ENCODE measurements around the gene HECW1.
A peak's percentile ranks its signal among the peaks of the same experiment; 100 is the strongest.
"Not testable (repeated sequence)": the region's sequence is repeated elsewhere in the genome, so short reads cannot be mapped to it uniquely, and the experiment has no call there.

HECW1 gene

GRCh38 chr7:43211286-43211685 is 98.8 kb downstream of the HECW1 start:
- POLR2A ChIA-PET, result no interaction called here
- CTCF ChIA-PET, result interaction anchor here (0.8 to 0.9 kb wide), 2 partner anchors 9 to 31 kb away, joined by 3 read pairs; no protein-coding TSS in a partner anchor
- no peak for DNase-seq (ENCODE audit: low read depth, low spot score)
- H3K4me3 ChIP-seq (ENCODE audit: low read depth, low read length), result no peak overlapping the region
- TF ChIP-seq CTCF (IDR thresholded peaks at IDR 0.05; ENCODE audit: insufficient read depth, low read length, missing control alignments), result no peak

- no peak for DNase-seq (ENCODE audit: low read depth, low spot score)
- ChIA-PET POLR2A (no interaction called here), CTCF (no interaction called here)
- H3K4me3 ChIP-seq (ENCODE audit: low read depth, low read length), result no peak overlapping the region
- TF ChIP-seq CTCF (IDR thresholded peaks at IDR 0.05; ENCODE audit: insufficient read depth, low read length, missing control alignments), result no peak
These were observed 99.2 kb downstream of the HECW1 start for GRCh38 chr7:43211693-43212092.

GRCh38 chr7:43212921-43213320 is 100.5 kb downstream of the HECW1 start:
- TF ChIP-seq CTCF (IDR thresholded peaks at IDR 0.05; ENCODE audit: insufficient read depth, low read length, missing control alignments), result no peak
- no peak overlapping the region for H3K4me3 ChIP-seq (ENCODE audit: low read depth, low read length)
- no peak for DNase-seq (ENCODE audit: low read depth, low spot score)
- ChIA-PET POLR2A (no interaction called here), CTCF (interaction anchor here (1.4 to 1.9 kb wide), 2 partner anchors 11 to 49 kb away, joined by 3 to 4 read pairs; no protein-coding TSS in a partner anchor)

- CTCF ChIA-PET, result interaction anchor here (1.8 kb wide), 1 partner anchor 274 kb away, joined by 7 read pairs; no protein-coding TSS in a partner anchor
- no peak for DNase-seq (ENCODE audit: low read depth, low spot score)
- POLR2A ChIA-PET, result no interaction called here
- H3K4me3 ChIP-seq (ENCODE audit: low read depth, low read length), result no peak overlapping the region
- TF ChIP-seq CTCF (IDR thresholded peaks at IDR 0.05; ENCODE audit: insufficient read depth, low read length, missing control alignments), result no peak
These were observed 102.6 kb downstream of the HECW1 start for GRCh38 chr7:43215061-43215460.

- DNase-seq (ENCODE audit: low read depth, low spot score), result no peak
- no peak overlapping the region for H3K4me3 ChIP-seq (ENCODE audit: low read depth, low read length)
- ChIA-PET CTCF (interaction anchor here (0.9 to 1.5 kb wide), 4 partner anchors 11 to 276 kb away, joined by 3 to 5 read pairs (median 4); no protein-coding TSS in a partner anchor), POLR2A (no interaction called here)
- TF ChIP-seq CTCF (IDR thresholded peaks at IDR 0.05; ENCODE audit: insufficient read depth, low read length, missing control alignments), result no peak
These were observed 104.6 kb downstream of the HECW1 start for GRCh38 chr7:43217055-43217454.

GRCh38 chr7:43218901-43219300 is 106.5 kb downstream of the HECW1 start:
- DNase-seq (ENCODE audit: low read depth, low spot score); CTCF ChIA-PET; POLR2A ChIA-PET: not testable (repeated sequence)

GRCh38 chr7:43220250-43220649 is 107.8 kb downstream of the HECW1 start:
- H3K4me3 ChIP-seq (ENCODE audit: low read depth, low read length), result no peak overlapping the region
- CTCF ChIA-PET, result interaction anchor here (1.2 to 1.3 kb wide), 2 partner anchors 10 to 279 kb away, joined by 3 to 4 read pairs; no protein-coding TSS in a partner anchor
- peak; percentile 31 for DNase-seq (ENCODE audit: low read depth, low spot score)
- no peak for TF ChIP-seq CTCF (IDR thresholded peaks at IDR 0.05; ENCODE audit: insufficient read depth, low read length, missing control alignments)
- POLR2A ChIA-PET, result no interaction called here

More at GRCh38 chr7:43218901-43219300, 106.5 kb downstream of the HECW1 start:
- not testable (repeated sequence) for H3K4me3 ChIP-seq (ENCODE audit: low read depth, low read length)
